ENCODE measurements around the gene SRGAP3.

- TF ChIP-seq CTCF (IDR thresholded peaks at IDR 0.05) (no peak), POLR2A (IDR thresholded peaks at IDR 0.05) (no peak), POLR2AphosphoS5 (IDR thresholded peaks at IDR 0.05) (no peak)
Observed at GRCh38 chr3:9045371-9045770, 204.1 kb downstream of the SRGAP3 start.
